Neural progenitor cell (in vitro differentiated cells): ENCODE data around the gene PRSS27. TPM values are rescaled to one million over a fixed set of nuclear protein-coding genes. Genes with fewer than 3 reads are reported as not detected.
"Not testable (repeated sequence)": the region's sequence is repeated elsewhere in the genome, so short reads cannot be mapped to it uniquely, and the experiment has no call there.

Source experiments
- DNase-seq: peaks from one replicate; pipeline ENCODE4 v3.0.0-alpha.2; 2016; ENCODE audit warnings: low spot score
- H2AFZ ChIP-seq: fragments of 200-600 bp; sonication (generic); replicated peaks from 2 replicates; pipeline ENCODE4 v1.6.1; 2016; ENCODE audit warnings: antibody characterized with exemption
- H3F3A ChIP-seq: fragments of 200-600 bp; sonication (generic); 2 replicates; pipeline ENCODE4 v1.6.1; 2016; ENCODE audit warnings: antibody characterized with exemption, low read depth
- H3K27ac ChIP-seq: fragments of 200-600 bp; sonication (generic); 2 replicates; pipeline ENCODE4 v1.5.1; 2016; ENCODE audit warnings: mild to moderate bottlenecking
- H3K27me3 ChIP-seq: fragments of 200-600 bp; sonication (generic); 2 replicates; pipeline ENCODE4 v1.6.1; 2016; ENCODE audit warnings: mild to moderate bottlenecking, moderate library complexity
- H3K36me3 ChIP-seq: fragments of 200-600 bp; sonication (generic); 2 replicates; pipeline ENCODE4 v1.5.1; 2016
- H3K4me1 ChIP-seq: fragments of 200-600 bp; sonication (generic); 2 replicates; pipeline ENCODE4 v1.6.1; 2016; ENCODE audit warnings: mixed run types
- H3K4me2 ChIP-seq: fragments of 200-600 bp; sonication (generic); 2 replicates; pipeline ENCODE4 v1.6.1; 2016
- H3K4me3 ChIP-seq: fragments of 200-600 bp; sonication (generic); 2 replicates; pipeline ENCODE4 v1.5.1; 2016
- H3K79me2 ChIP-seq: fragments of 200-600 bp; sonication (generic); 2 replicates; pipeline ENCODE4 v1.6.1; 2016; ENCODE audit warnings: low read depth
- H3K9ac ChIP-seq: fragments of 200-600 bp; sonication (generic); 2 replicates; pipeline ENCODE4 v1.6.1; 2016
- H3K9me3 ChIP-seq: fragments of 200-600 bp; sonication (generic); 2 replicates; pipeline ENCODE4 v1.5.1; 2016; ENCODE audit warnings: low read depth
- H4K20me1 ChIP-seq: fragments of 200-600 bp; sonication (generic); 2 replicates; pipeline ENCODE4 v1.6.1; 2016; ENCODE audit warnings: low read depth
- H3K27ac Mint-ChIP-seq: 3 replicates; pipeline ENCODE4 v1.8.0; 2021; ENCODE audit warnings: mixed read lengths
- H3K27me3 Mint-ChIP-seq: 2 replicates; pipeline ENCODE4 v1.8.0; 2022; ENCODE audit warnings: low read depth, mild to moderate bottlenecking, inconsistent platforms, moderate library complexity, mixed read lengths; ENCODE audit not compliant: insufficient read depth
- H3K36me3 Mint-ChIP-seq: 3 replicates; pipeline ENCODE4 v1.8.0; 2021; ENCODE audit warnings: mixed read lengths
- H3K4me1 Mint-ChIP-seq: 3 replicates; pipeline ENCODE4 v1.8.0; 2021; ENCODE audit warnings: mixed read lengths
- H3K4me3 Mint-ChIP-seq: 3 replicates; pipeline ENCODE4 v1.8.0; 2021; ENCODE audit warnings: mild to moderate bottlenecking, moderate library complexity, mixed read lengths
- H3K9me3 Mint-ChIP-seq: 3 replicates; pipeline ENCODE4 v1.8.0; 2020; ENCODE audit warnings: mixed read lengths
- EZH2 ChIP-seq: fragments of 200-600 bp; sonication (generic); IDR thresholded peaks from 2 replicates; pipeline ENCODE4 v1.6.1; 2017; ENCODE audit warnings: antibody characterized with exemption, mild to moderate bottlenecking, moderate library complexity
- EZH2phosphoT487 ChIP-seq: fragments of 200-600 bp; sonication (generic); IDR thresholded peaks from 2 replicates; pipeline ENCODE4 v1.6.1; 2017; ENCODE audit warnings: antibody characterized with exemption
- total RNA-seq: library from RNA; depleted of rRNA; stranded (reverse); fragments of >200 nt; gene quantifications from 2 replicates; pipeline ENCODE4 v1.2.3, GENCODE V29; 2015; ENCODE audit warnings: low replicate concordance
- TF ChIP-seq, protein P1 (sequence below): fragments of 200-600 bp; sonication (generic); IDR thresholded peaks from 2 replicates; pipeline ENCODE4 v1.5.1; 2017; ENCODE audit warnings: antibody characterized with exemption, mild to moderate bottlenecking

Gene PRSS27
- total RNA-seq, 1 donor from 2014 or later: 1.8 TPM

DNA sequence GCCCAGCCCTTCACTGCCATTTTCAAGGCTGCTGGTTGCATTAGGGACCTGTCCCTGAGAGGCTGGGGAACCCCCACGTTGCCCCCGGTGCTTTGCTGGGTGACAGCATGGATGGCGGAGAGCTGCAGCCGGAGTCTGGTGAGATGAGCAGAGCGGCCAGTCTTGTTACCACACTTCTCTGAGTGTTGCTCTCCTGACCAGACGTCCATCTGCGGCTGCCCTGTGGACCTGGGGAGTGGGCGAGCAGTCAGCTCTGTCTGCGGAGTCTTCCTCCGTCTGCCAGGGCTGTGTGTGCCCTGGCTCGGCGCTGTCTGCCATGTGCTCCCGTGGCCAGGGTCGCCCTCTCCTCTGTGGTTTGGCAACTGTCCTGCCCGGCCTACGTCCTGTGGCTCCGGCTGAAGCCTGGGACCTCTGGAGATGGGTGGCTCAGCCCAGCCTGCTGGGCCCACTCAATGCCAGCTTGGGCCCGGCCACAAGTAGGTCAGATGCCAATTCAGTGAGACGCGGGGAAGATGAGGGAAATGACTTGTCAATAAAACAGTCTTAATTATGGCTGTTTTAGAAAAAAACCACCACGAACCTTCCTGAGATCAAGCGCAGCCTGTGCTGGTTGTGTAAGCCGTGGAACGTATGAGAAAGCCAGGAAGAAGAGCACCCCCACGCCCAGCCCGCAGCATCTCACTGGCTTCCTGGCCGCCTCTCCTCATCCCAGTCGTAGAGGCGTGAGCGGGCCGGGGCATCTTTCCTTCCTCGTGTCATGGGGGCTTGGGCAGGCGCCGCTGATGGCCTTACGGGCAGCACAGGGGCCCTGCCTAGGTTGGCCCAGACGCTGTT, 29.8 kb downstream of the PRSS27 start:
- no peak overlapping the region for H3K4me2 ChIP-seq
- peaks cover 11% of the 10 kb centered on the region for H3K4me1 Mint-ChIP-seq
- no peak overlapping the region for H3K27ac ChIP-seq
- H3K4me3 Mint-ChIP-seq: no peak overlapping the region
- DNase-seq: no peak
- peak overlapping the region; percentile 27 for H3K9ac ChIP-seq
- H3K36me3 Mint-ChIP-seq: no peaks in the 10 kb centered on the region
- peaks cover 23% of the 10 kb centered on the region for H4K20me1 ChIP-seq
- H3F3A ChIP-seq: no peaks in the 10 kb centered on the region
- no peak overlapping the region for H3K4me3 ChIP-seq
- H3K9me3 ChIP-seq: no peaks in the 10 kb centered on the region
- no peaks in the 10 kb centered on the region for H3K36me3 ChIP-seq
- H3K27me3 ChIP-seq: no peaks in the 10 kb centered on the region
- no peaks in the 10 kb centered on the region for H3K9me3 Mint-ChIP-seq
- peaks cover 16% of the 10 kb centered on the region for H3K4me1 ChIP-seq
- TF ChIP-seq, protein P1, sequence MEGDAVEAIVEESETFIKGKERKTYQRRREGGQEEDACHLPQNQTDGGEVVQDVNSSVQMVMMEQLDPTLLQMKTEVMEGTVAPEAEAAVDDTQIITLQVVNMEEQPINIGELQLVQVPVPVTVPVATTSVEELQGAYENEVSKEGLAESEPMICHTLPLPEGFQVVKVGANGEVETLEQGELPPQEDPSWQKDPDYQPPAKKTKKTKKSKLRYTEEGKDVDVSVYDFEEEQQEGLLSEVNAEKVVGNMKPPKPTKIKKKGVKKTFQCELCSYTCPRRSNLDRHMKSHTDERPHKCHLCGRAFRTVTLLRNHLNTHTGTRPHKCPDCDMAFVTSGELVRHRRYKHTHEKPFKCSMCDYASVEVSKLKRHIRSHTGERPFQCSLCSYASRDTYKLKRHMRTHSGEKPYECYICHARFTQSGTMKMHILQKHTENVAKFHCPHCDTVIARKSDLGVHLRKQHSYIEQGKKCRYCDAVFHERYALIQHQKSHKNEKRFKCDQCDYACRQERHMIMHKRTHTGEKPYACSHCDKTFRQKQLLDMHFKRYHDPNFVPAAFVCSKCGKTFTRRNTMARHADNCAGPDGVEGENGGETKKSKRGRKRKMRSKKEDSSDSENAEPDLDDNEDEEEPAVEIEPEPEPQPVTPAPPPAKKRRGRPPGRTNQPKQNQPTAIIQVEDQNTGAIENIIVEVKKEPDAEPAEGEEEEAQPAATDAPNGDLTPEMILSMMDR: no peak
- TF ChIP-seq EZH2phosphoT487: no peak
- no peak for TF ChIP-seq EZH2
- no peaks in the 10 kb centered on the region for H3K27me3 Mint-ChIP-seq
- peak overlapping the region; percentile 59 for H3K27ac Mint-ChIP-seq
- H3K79me2 ChIP-seq: peaks cover 49% of the 10 kb centered on the region
- no peak overlapping the region for H2AFZ ChIP-seq

DNA sequence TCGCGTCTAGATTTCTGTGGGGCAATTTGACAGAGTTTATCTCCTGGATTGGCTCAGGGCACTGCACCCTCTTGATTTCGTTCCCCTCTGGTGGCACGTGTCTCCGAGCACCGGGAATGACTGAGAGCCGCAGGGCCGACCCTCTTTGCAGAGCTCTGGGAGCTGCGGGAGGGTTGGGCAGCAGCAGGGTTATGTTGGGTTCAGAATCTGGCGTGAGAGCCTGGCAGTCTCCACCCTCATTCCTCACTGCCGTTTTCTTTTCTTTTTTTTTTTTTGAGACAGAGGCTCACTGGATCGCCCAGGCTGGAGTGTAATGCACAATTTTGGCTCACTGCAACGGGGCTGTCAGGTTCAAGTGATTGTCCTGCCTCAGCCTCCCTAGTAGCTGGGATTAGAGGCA, 30.6 kb downstream of the PRSS27 start:
- not testable (repeated sequence) for H3K36me3 Mint-ChIP-seq, H3K4me3 ChIP-seq, H2AFZ ChIP-seq, H3K27me3 Mint-ChIP-seq, H3K36me3 ChIP-seq, H3K9me3 Mint-ChIP-seq, H3K27me3 ChIP-seq, H3K4me3 Mint-ChIP-seq, H3F3A ChIP-seq, H3K9me3 ChIP-seq, H3K9ac ChIP-seq, H3K27ac ChIP-seq, DNase-seq, H3K4me2 ChIP-seq, H3K27ac Mint-ChIP-seq
- Histone ChIP-seq H4K20me1 (peaks cover 23% of the 10 kb centered on the region), H3K4me1 (peaks cover 16% of the 10 kb centered on the region), H3K79me2 (peaks cover 56% of the 10 kb centered on the region)
- H3K4me1 Mint-ChIP-seq: peaks cover 13% of the 10 kb centered on the region

DNA sequence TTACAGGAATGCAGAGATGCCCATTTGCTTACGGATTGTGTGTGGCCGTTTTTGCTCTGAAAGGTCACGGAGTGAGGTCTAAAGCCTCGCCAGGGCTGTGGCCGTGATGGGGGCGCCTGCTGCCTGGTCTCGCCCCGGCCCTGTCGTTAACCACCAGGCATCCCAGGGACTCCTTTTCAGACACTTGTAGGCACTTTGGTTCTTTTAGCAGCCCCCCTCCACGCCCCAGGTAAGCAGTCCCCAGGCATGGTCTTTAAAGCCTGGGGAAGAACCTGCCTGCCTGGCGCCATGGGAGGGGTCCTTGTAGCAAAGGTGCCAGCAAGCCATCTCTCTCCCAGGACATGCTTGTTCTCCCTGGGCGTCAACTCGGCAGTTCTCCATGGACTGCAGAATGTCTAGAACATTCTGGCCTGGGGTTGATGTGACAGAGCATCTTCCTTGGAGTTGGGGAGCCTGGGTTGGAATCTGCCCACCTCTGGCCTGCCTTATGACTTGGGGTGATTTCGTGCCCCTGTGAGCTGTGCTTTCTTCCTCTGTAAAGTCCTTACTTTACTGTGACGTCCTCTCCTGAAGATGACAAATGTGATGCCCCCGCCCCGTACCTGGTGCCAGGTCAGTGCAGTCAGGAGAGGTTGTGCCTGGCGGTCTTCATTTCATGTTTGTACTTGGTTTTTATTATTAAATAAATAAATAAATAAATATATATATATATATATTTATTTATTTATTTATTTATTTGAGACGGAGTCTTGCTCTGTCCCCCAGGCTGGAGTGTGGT, 32.3 kb downstream of the PRSS27 start:
- Histone ChIP-seq H2AFZ (no peak overlapping the region), H3K4me2 (no peak overlapping the region), H3K9ac (no peak overlapping the region), H3K9me3 (no peaks in the 10 kb centered on the region), H3K27ac (no peak overlapping the region), H3K4me1 (peaks cover 8% of the 10 kb centered on the region), H3K79me2 (peaks cover 63% of the 10 kb centered on the region), H3F3A (no peaks in the 10 kb centered on the region), H4K20me1 (peaks cover 20% of the 10 kb centered on the region), H3K4me3 (no peak overlapping the region), H3K36me3 (no peaks in the 10 kb centered on the region), H3K27me3 (no peaks in the 10 kb centered on the region)
- TF ChIP-seq, protein P1: no peak
- TF ChIP-seq EZH2 (no peak), EZH2phosphoT487 (no peak)
- Mint-ChIP-seq H3K9me3 (no peaks in the 10 kb centered on the region), H3K27ac (no peak overlapping the region), H3K36me3 (no peaks in the 10 kb centered on the region), H3K4me3 (no peak overlapping the region), H3K4me1 (peaks cover 8% of the 10 kb centered on the region), H3K27me3 (no peaks in the 10 kb centered on the region)
- DNase-seq: no peak
